ENCODE data around the gene MAPK8. TPM values are rescaled to one million over a fixed set of nuclear protein-coding genes. Genes with fewer than 3 reads are reported as not detected.
A peak's percentile ranks its signal among the peaks of the same experiment; 100 is the strongest.

The MAPK8 gene
- polyA plus RNA-seq, result 10 to 100 TPM; 14.5 to 16.1 TPM

DNA sequence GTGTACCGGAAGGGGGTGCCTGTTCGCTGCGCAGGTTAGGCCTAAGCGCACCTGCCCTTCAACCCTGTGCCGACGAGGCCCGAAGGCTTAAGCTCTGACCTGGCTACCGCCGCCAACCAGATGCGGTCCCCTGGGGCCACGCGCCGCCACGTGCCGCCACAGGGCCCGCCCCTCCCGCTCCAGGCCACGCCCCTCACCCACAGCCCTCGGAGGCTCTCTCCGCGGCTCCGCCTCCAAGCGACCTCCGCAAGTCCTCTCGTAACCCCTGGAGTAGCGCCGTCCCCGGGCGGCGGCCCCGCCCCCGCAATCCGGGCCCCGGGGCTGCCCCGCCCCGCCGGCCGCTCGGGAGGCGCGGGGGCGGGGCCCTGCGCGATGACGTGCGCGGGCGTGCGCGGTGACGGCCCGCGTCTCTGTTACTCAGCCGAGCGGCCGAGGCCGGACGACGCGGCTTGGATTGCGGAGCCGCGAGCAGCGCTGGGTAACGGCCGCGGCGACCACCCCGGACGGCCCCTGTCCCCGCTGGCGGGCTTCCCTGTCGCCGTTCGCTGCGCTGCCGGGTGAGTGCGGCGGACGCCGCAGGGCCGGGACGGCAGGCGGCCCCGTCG lies at the start of gene MAPK8:
Gene MAPK8, plus strand, starts transcription at position 413 of the 605 bp plus-strand sequence. CDS start 94,984 bp downstream, outside the sequence.
- Histone ChIP-seq H3K27me3 (ENCODE audit: control insufficient read depth in 1 of 2, insufficient read depth in 2 of 2, low read length in 2 of 2) (no peaks in the 10 kb centered on the region), H3K27ac (ENCODE audit: low read depth in 2 of 2, low read length in 1 of 2) (peak within 1 kb of the TSS; percentile 88 to 96), H3K4me3 (ENCODE audit: low read depth in 1 of 2, low read length in 2 of 2) (peak within 1 kb of the TSS; percentile 84 to 91), H3K36me3 (ENCODE audit: control insufficient read depth in 2 of 2, insufficient read depth in 2 of 2, low read length in 1 of 2) (no peaks in the 10 kb centered on the region), H3K4me1 (ENCODE audit: control insufficient read depth in 2 of 2, insufficient read depth in 2 of 2, low read length in 1 of 2) (peaks cover 0 to 3% of the 10 kb centered on the region in 2 donors), H3K9me3 (ENCODE audit: control insufficient read depth in 2 of 2, insufficient read depth in 1 of 2, low read depth in 1 of 2, low read length in 1 of 2) (no peaks in the 10 kb centered on the region)
- 1 to 3% methylated on average over 51 to 86 of the region's 86 CpGs for WGBS, 2 donors

DNA sequence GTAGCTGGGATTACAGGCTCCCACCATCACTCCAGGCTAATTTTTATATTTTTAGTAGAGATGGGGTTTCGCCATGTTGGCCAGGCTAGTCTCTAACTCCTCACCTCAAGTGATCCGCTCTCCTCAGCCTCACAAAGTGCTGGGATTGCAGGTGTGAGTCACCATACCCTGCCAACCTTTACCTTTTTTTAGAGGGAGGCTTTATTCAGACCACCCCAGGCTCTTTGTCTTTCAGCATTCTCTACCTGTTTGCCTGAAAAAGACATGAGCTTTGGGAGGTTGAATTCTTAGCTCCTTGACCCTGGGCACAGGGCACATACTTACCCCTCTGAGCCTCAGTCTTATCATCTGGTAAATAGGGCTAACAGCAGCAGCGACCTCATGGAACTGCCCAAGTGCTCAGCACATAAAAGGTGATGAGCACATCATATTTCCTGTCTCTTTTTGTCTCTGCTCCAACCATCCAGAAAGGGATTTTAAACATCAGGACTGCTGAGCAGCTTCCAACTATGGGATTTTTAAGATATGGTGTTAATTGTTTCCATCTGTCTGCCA lies 49.0 kb upstream of the MAPK8 start:
- Histone ChIP-seq H3K27me3 (ENCODE audit: control insufficient read depth in 1 of 2, insufficient read depth in 2 of 2, low read length in 2 of 2) (no peaks in the 10 kb centered on the region), H3K9me3 (ENCODE audit: control insufficient read depth in 2 of 2, insufficient read depth in 1 of 2, low read depth in 1 of 2, low read length in 1 of 2) (no peaks in the 10 kb centered on the region)
- 79 to 90% methylated on average over 3 of the region's 3 CpGs for WGBS, 2 donors

DNA sequence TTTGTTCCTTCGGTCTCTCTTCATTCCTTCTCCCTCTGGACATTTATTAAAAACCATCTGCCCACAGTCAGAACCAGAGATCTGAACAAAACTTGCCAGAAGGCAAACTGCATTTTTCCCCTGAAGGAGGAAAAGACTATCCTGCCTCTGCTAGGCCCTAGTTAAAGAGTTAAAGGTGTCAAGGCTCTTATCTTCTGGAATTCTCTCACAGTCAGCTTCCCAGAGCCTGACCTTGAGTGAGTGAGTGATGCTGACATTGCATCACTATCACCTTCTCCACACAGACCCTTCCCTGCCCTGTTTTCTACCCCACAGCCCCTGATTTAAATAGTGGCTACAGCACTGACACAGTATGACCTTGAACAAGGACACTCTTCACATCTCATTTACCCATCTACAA lies 48.4 kb upstream of the MAPK8 start:
- no peak overlapping the region for H3K4me3 ChIP-seq (ENCODE audit: low read depth in 1 of 2, low read length in 2 of 2)
- WGBS, 2 donors, result 82 to 86% methylated on average over 1 of the region's 1 CpG
- no peaks in the 10 kb centered on the region for H3K9me3 ChIP-seq (ENCODE audit: control insufficient read depth in 2 of 2, insufficient read depth in 1 of 2, low read depth in 1 of 2, low read length in 1 of 2)

More for the DNA sequence above, 49.0 kb upstream of the MAPK8 start:
- no peak overlapping the region for H3K4me3 ChIP-seq (ENCODE audit: low read depth in 1 of 2, low read length in 2 of 2)
- peaks cover 0 to 5% of the 10 kb centered on the region in 2 donors for H3K4me1 ChIP-seq (ENCODE audit: control insufficient read depth in 2 of 2, insufficient read depth in 2 of 2, low read length in 1 of 2)
- H3K36me3 ChIP-seq (ENCODE audit: control insufficient read depth in 2 of 2, insufficient read depth in 2 of 2, low read length in 1 of 2), result no peaks in the 10 kb centered on the region
- no peak overlapping the region for H3K27ac ChIP-seq (ENCODE audit: low read depth in 2 of 2, low read length in 1 of 2)

DNA sequence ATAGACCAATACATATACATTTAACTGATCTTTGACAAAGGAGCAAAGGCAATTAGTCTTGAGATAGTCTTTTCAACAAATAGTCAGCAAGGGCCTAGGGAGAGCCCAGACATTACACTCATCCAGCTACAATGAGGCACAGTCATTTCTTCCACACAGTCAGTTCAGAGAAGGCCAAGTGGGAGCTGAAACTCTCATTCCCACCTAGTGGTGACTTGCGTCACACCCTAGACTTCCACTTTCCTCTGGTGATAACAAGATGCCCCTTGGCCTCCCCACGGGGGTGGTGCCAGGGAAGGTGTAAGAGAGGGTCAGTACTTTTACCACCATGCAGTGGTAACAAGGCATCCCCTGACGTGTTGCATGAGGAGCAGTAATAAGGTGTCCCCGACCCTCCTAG lies 39.9 kb upstream of the MAPK8 start:
- H3K4me3 ChIP-seq (ENCODE audit: low read depth in 1 of 2, low read length in 2 of 2), result no peak overlapping the region
- H3K4me1 ChIP-seq (ENCODE audit: control insufficient read depth in 2 of 2, insufficient read depth in 2 of 2, low read length in 1 of 2), result no peaks in the 10 kb centered on the region
- H3K27me3 ChIP-seq (ENCODE audit: control insufficient read depth in 1 of 2, insufficient read depth in 2 of 2, low read length in 2 of 2), result no peaks in the 10 kb centered on the region
- no peaks in the 10 kb centered on the region for H3K9me3 ChIP-seq (ENCODE audit: control insufficient read depth in 2 of 2, insufficient read depth in 1 of 2, low read depth in 1 of 2, low read length in 1 of 2)
- H3K36me3 ChIP-seq (ENCODE audit: control insufficient read depth in 2 of 2, insufficient read depth in 2 of 2, low read length in 1 of 2), result no peaks in the 10 kb centered on the region
- no peak overlapping the region for H3K27ac ChIP-seq (ENCODE audit: low read depth in 2 of 2, low read length in 1 of 2)
- 79 to 83% methylated on average over 4 of the region's 4 CpGs for WGBS, 2 donors

More for the DNA sequence above, 48.4 kb upstream of the MAPK8 start:
- H3K4me1 ChIP-seq (ENCODE audit: control insufficient read depth in 2 of 2, insufficient read depth in 2 of 2, low read length in 1 of 2), result peaks cover 0 to 4% of the 10 kb centered on the region in 2 donors
- no peaks in the 10 kb centered on the region for H3K27me3 ChIP-seq (ENCODE audit: control insufficient read depth in 1 of 2, insufficient read depth in 2 of 2, low read length in 2 of 2)
- no peaks in the 10 kb centered on the region for H3K36me3 ChIP-seq (ENCODE audit: control insufficient read depth in 2 of 2, insufficient read depth in 2 of 2, low read length in 1 of 2)
- H3K27ac ChIP-seq (ENCODE audit: low read depth in 2 of 2, low read length in 1 of 2), result no peak overlapping the region

DNA sequence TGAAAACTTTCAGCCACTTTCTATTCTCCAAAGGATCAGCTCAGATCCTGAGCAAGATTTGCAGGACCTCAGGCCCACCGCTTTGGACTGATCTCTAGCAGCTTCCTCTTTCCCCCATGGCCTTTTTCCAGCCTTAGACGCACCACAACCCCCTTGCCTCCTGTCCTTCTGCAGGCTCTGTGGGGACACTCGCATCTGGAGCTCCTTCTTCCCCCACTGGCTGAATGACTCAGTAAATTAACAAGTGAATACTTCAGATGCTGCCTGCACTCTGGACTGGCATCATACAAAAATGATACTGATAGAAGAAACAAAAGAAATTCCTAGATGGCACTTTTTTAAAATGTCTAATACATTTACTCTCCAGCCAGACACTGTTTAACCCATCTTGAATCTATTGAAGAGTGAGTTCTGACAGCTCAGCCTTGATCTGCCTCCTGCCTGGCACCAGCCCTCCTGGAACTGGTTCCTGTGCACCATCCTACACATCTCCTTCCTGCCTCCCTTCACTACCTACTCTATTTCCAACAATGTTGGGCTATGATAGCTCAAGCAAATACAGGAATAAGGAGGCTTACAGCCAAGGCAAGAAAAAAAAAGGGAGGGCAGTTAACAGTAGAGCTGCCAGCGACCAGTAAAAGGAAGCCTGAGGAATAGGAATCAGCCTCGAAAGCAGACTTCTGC lies 35.3 kb upstream of the MAPK8 start:
- no peak overlapping the region for H3K4me3 ChIP-seq (ENCODE audit: low read depth in 1 of 2, low read length in 2 of 2)
- H3K36me3 ChIP-seq (ENCODE audit: control insufficient read depth in 2 of 2, insufficient read depth in 2 of 2, low read length in 1 of 2), result no peaks in the 10 kb centered on the region
- no peaks in the 10 kb centered on the region for H3K27me3 ChIP-seq (ENCODE audit: control insufficient read depth in 1 of 2, insufficient read depth in 2 of 2, low read length in 2 of 2)
- no peaks in the 10 kb centered on the region for H3K9me3 ChIP-seq (ENCODE audit: control insufficient read depth in 2 of 2, insufficient read depth in 1 of 2, low read depth in 1 of 2, low read length in 1 of 2)
- H3K4me1 ChIP-seq (ENCODE audit: control insufficient read depth in 2 of 2, insufficient read depth in 2 of 2, low read length in 1 of 2), result no peaks in the 10 kb centered on the region
- 58 to 60% methylated on average over 5 of the region's 5 CpGs for WGBS, 2 donors
- no peak overlapping the region for H3K27ac ChIP-seq (ENCODE audit: low read depth in 2 of 2, low read length in 1 of 2)

DNA sequence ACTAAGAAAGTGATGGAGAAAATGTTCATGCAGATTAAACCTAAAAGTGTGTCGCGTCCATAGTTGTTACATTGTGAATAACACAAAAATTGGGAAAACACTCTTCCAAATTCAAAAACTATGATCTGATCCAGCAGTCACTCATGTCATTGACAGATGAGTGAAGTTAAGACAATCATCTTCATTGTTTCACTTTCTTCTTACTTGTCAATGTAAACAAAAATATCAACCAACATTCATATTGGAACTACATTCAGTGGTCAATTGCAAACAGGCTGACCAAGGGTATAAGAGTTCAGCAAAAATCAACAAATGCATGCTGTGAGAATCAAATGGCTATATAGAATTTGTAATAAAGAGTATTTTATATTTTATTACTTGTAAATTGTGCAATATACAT lies 33.8 kb upstream of the MAPK8 start:
- H3K4me1 ChIP-seq (ENCODE audit: control insufficient read depth in 2 of 2, insufficient read depth in 2 of 2, low read length in 1 of 2), result no peaks in the 10 kb centered on the region
- no peaks in the 10 kb centered on the region for H3K9me3 ChIP-seq (ENCODE audit: control insufficient read depth in 2 of 2, insufficient read depth in 1 of 2, low read depth in 1 of 2, low read length in 1 of 2)
- H3K27ac ChIP-seq (ENCODE audit: low read depth in 2 of 2, low read length in 1 of 2), result no peak overlapping the region
- H3K27me3 ChIP-seq (ENCODE audit: control insufficient read depth in 1 of 2, insufficient read depth in 2 of 2, low read length in 2 of 2), result no peaks in the 10 kb centered on the region
- no peaks in the 10 kb centered on the region for H3K36me3 ChIP-seq (ENCODE audit: control insufficient read depth in 2 of 2, insufficient read depth in 2 of 2, low read length in 1 of 2)
- no peak overlapping the region for H3K4me3 ChIP-seq (ENCODE audit: low read depth in 1 of 2, low read length in 2 of 2)
- WGBS, 2 donors, result 98 to 99% methylated on average over 2 of the region's 2 CpGs

DNA sequence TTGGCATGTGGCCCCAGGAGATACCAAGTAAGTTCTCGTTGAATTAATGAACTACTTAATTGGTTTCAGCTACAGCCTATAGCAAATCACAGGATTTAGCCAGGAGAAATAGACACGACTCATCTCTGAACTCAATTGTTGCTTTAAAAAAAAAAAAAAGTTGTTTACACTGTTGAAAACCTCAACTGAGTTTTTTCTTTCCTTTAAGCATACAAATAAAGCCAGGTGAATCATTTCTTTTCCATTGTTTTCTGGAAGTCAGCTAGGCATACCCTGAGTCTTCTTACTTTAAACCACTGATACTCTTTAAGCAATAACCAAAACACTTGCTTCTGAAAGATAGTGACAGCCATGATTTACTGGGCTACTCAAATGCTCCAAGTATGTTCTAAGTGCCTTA lies 32.7 kb upstream of the MAPK8 start:
- H3K27ac ChIP-seq (ENCODE audit: low read depth in 2 of 2, low read length in 1 of 2), result no peak overlapping the region
- H3K36me3 ChIP-seq (ENCODE audit: control insufficient read depth in 2 of 2, insufficient read depth in 2 of 2, low read length in 1 of 2), result no peaks in the 10 kb centered on the region
- H3K4me3 ChIP-seq (ENCODE audit: low read depth in 1 of 2, low read length in 2 of 2), result no peak overlapping the region
- no peaks in the 10 kb centered on the region for H3K27me3 ChIP-seq (ENCODE audit: control insufficient read depth in 1 of 2, insufficient read depth in 2 of 2, low read length in 2 of 2)
- no peaks in the 10 kb centered on the region for H3K4me1 ChIP-seq (ENCODE audit: control insufficient read depth in 2 of 2, insufficient read depth in 2 of 2, low read length in 1 of 2)
- 60 to 61% methylated on average over 2 of the region's 2 CpGs for WGBS, 2 donors
- H3K9me3 ChIP-seq (ENCODE audit: control insufficient read depth in 2 of 2, insufficient read depth in 1 of 2, low read depth in 1 of 2, low read length in 1 of 2), result no peaks in the 10 kb centered on the region

DNA sequence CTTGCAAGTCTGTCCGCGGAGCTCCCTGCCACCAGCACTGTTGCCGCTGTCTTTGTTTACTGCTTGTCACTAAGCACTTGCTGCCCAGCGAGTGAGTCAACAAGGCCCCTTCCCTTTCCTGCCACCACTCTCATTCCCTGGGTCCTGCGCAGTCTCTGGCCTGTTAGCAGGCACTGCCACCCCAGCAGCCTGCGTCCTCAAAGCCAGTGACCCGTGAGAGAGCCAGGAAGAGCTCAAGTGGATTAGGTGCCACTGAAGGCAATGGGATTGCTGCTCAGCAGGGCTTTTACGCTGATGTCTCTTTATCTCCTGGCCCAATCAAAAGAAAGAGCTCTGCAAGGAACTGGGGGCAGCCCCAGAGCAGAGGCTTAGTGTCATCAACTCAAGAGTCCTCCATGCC lies 31.8 kb upstream of the MAPK8 start, which contains the start of gene FRMPD2:
Gene FRMPD2, minus strand, starts transcription at position 61 of the 400 bp plus-strand sequence. CDS start 129 bp downstream, outside the sequence.
- Histone ChIP-seq H3K9me3 (ENCODE audit: control insufficient read depth in 2 of 2, insufficient read depth in 1 of 2, low read depth in 1 of 2, low read length in 1 of 2) (no peaks in the 10 kb centered on the region), H3K4me1 (ENCODE audit: control insufficient read depth in 2 of 2, insufficient read depth in 2 of 2, low read length in 1 of 2) (no peaks in the 10 kb centered on the region), H3K27ac (ENCODE audit: low read depth in 2 of 2, low read length in 1 of 2) (no peak within 1 kb of the TSS), H3K27me3 (ENCODE audit: control insufficient read depth in 1 of 2, insufficient read depth in 2 of 2, low read length in 2 of 2) (no peaks in the 10 kb centered on the region), H3K36me3 (ENCODE audit: control insufficient read depth in 2 of 2, insufficient read depth in 2 of 2, low read length in 1 of 2) (no peaks in the 10 kb centered on the region), H3K4me3 (ENCODE audit: low read depth in 1 of 2, low read length in 2 of 2) (no peak within 1 kb of the TSS)
- WGBS, 2 donors, result 77 to 82% methylated on average over 8 of the region's 8 CpGs

DNA sequence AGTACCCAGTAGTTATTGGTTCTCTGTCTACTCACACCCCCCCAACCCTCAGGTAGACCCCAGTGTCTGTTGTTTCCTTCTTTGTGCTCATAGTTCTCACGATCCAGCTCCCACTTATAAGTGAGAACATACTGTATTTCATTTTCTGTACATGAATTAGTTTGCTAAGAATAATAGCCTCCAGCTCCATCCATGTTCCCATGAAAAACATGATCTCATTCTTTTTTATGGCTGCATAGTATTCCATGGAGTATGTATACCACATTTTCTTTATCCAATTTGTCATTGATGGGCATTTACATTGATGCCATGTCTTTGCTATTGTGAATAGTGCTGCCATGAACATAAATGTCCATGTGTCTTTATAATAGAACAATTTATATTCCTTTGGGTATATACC lies 29.4 kb upstream of the MAPK8 start:
- no peaks in the 10 kb centered on the region for H3K27me3 ChIP-seq (ENCODE audit: control insufficient read depth in 1 of 2, insufficient read depth in 2 of 2, low read length in 2 of 2)
- WGBS, 2 donors, result 88 to 93% methylated on average over 1 of the region's 1 CpG
- H3K9me3 ChIP-seq (ENCODE audit: control insufficient read depth in 2 of 2, insufficient read depth in 1 of 2, low read depth in 1 of 2, low read length in 1 of 2), result no peaks in the 10 kb centered on the region
- no peaks in the 10 kb centered on the region for H3K36me3 ChIP-seq (ENCODE audit: control insufficient read depth in 2 of 2, insufficient read depth in 2 of 2, low read length in 1 of 2)
- no peak overlapping the region for H3K27ac ChIP-seq (ENCODE audit: low read depth in 2 of 2, low read length in 1 of 2)
- H3K4me1 ChIP-seq (ENCODE audit: control insufficient read depth in 2 of 2, insufficient read depth in 2 of 2, low read length in 1 of 2), result no peaks in the 10 kb centered on the region
- no peak overlapping the region for H3K4me3 ChIP-seq (ENCODE audit: low read depth in 1 of 2, low read length in 2 of 2)

Measured in esophagus (tissue), 2 donors.